ENCODE data around the gene EEIG2. TPM values are rescaled to one million over a fixed set of nuclear protein-coding genes. Genes with fewer than 3 reads are reported as not detected.
"Not testable (repeated sequence)": the region's sequence is repeated elsewhere in the genome, so short reads cannot be mapped to it uniquely, and the experiment has no call there.

The EEIG2 gene
- total RNA-seq, 1 donor from 2014 or later = 7.1 TPM

GRCh38 chr1:108534759-108535158, 25.1 kb upstream of the EEIG2 start:
- no peak overlapping the region for H3K4me2 ChIP-seq (ENCODE audit: low read length)
- TF ChIP-seq EZH2 (IDR thresholded peaks at IDR 0.05; ENCODE audit: insufficient read depth, low read length) (no peak), CTCF (IDR thresholded peaks at IDR 0.05; ENCODE audit: insufficient read depth, low read depth, low read length) (no peak)
- no peaks in the 10 kb centered on the region for H3K9me3 ChIP-seq (ENCODE audit: insufficient read depth, low read depth, low read length)
- no peak overlapping the region for H3K27ac ChIP-seq (ENCODE audit: low read depth, low read length)
- H4K20me1 ChIP-seq (ENCODE audit: insufficient read depth, low read length) = no peaks in the 10 kb centered on the region
- Mint-ChIP-seq H3K4me3 (ENCODE audit: unreplicated experiment) (no peak overlapping the region), H3K4me1 (ENCODE audit: low read depth, unreplicated experiment) (no peaks in the 10 kb centered on the region), H3K9me3 (ENCODE audit: unreplicated experiment) (no peaks in the 10 kb centered on the region), H3K27me3 (ENCODE audit: low read depth, unreplicated experiment) (no peaks in the 10 kb centered on the region), H3K36me3 (ENCODE audit: low read depth, unreplicated experiment) (no peaks in the 10 kb centered on the region), H3K27ac (ENCODE audit: unreplicated experiment) (no peak overlapping the region)
- peaks cover 6% of the 10 kb centered on the region for H3K27me3 ChIP-seq (ENCODE audit: insufficient read depth, low read length)
- FAIRE-seq = no peak
- H3K4me1 ChIP-seq (ENCODE audit: insufficient read depth, low read length) = no peaks in the 10 kb centered on the region
- DNase-seq (ENCODE audit: low read depth) = no peak
- H2AFZ ChIP-seq (ENCODE audit: low read depth, low read length) = no peak overlapping the region
- no peak overlapping the region for H3K9ac ChIP-seq (ENCODE audit: low read length)
- H3K4me3 ChIP-seq (ENCODE audit: insufficient read depth, low read depth, low read length) = no peak overlapping the region
- H3K36me3 ChIP-seq (ENCODE audit: insufficient read depth, low read length) = no peaks in the 10 kb centered on the region
- H3K79me2 ChIP-seq (ENCODE audit: insufficient read depth, low read length) = no peaks in the 10 kb centered on the region

GRCh38 chr1:108535315-108535897, 24.5 kb upstream of the EEIG2 start:
- not testable (repeated sequence) for H3K4me1 Mint-ChIP-seq (ENCODE audit: low read depth, unreplicated experiment); H3K27me3 Mint-ChIP-seq (ENCODE audit: low read depth, unreplicated experiment); H2AFZ ChIP-seq (ENCODE audit: low read depth, low read length); H3K4me1 ChIP-seq (ENCODE audit: insufficient read depth, low read length); H3K36me3 Mint-ChIP-seq (ENCODE audit: low read depth, unreplicated experiment); H3K27me3 ChIP-seq (ENCODE audit: insufficient read depth, low read length); H3K4me2 ChIP-seq (ENCODE audit: low read length); H3K79me2 ChIP-seq (ENCODE audit: insufficient read depth, low read length); H3K36me3 ChIP-seq (ENCODE audit: insufficient read depth, low read length); H3K4me3 Mint-ChIP-seq (ENCODE audit: unreplicated experiment); FAIRE-seq; H3K4me3 ChIP-seq (ENCODE audit: insufficient read depth, low read depth, low read length); H4K20me1 ChIP-seq (ENCODE audit: insufficient read depth, low read length); H3K27ac Mint-ChIP-seq (ENCODE audit: unreplicated experiment); H3K9me3 Mint-ChIP-seq (ENCODE audit: unreplicated experiment); H3K9me3 ChIP-seq (ENCODE audit: insufficient read depth, low read depth, low read length); H3K27ac ChIP-seq (ENCODE audit: low read depth, low read length); H3K9ac ChIP-seq (ENCODE audit: low read length); DNase-seq (ENCODE audit: low read depth)

GRCh38 chr1:108536021-108536420, 23.9 kb upstream of the EEIG2 start:
- H3K4me3 Mint-ChIP-seq (ENCODE audit: unreplicated experiment); H3K9me3 ChIP-seq (ENCODE audit: insufficient read depth, low read depth, low read length); H3K27me3 ChIP-seq (ENCODE audit: insufficient read depth, low read length); H3K9ac ChIP-seq (ENCODE audit: low read length); H3K4me1 Mint-ChIP-seq (ENCODE audit: low read depth, unreplicated experiment); H2AFZ ChIP-seq (ENCODE audit: low read depth, low read length); H3K27ac Mint-ChIP-seq (ENCODE audit: unreplicated experiment); H3K36me3 Mint-ChIP-seq (ENCODE audit: low read depth, unreplicated experiment); DNase-seq (ENCODE audit: low read depth); H3K4me3 ChIP-seq (ENCODE audit: insufficient read depth, low read depth, low read length); H4K20me1 ChIP-seq (ENCODE audit: insufficient read depth, low read length); H3K4me2 ChIP-seq (ENCODE audit: low read length); H3K9me3 Mint-ChIP-seq (ENCODE audit: unreplicated experiment); H3K79me2 ChIP-seq (ENCODE audit: insufficient read depth, low read length); H3K27ac ChIP-seq (ENCODE audit: low read depth, low read length); H3K36me3 ChIP-seq (ENCODE audit: insufficient read depth, low read length); H3K27me3 Mint-ChIP-seq (ENCODE audit: low read depth, unreplicated experiment); H3K4me1 ChIP-seq (ENCODE audit: insufficient read depth, low read length); FAIRE-seq: not testable (repeated sequence)

- H3K27me3 ChIP-seq (ENCODE audit: insufficient read depth, low read length); H3K4me1 Mint-ChIP-seq (ENCODE audit: low read depth, unreplicated experiment); H3K4me3 ChIP-seq (ENCODE audit: insufficient read depth, low read depth, low read length); H3K27ac ChIP-seq (ENCODE audit: low read depth, low read length); H3K27me3 Mint-ChIP-seq (ENCODE audit: low read depth, unreplicated experiment); H3K36me3 Mint-ChIP-seq (ENCODE audit: low read depth, unreplicated experiment); H3K9ac ChIP-seq (ENCODE audit: low read length); H3K4me3 Mint-ChIP-seq (ENCODE audit: unreplicated experiment); H3K4me1 ChIP-seq (ENCODE audit: insufficient read depth, low read length); H3K27ac Mint-ChIP-seq (ENCODE audit: unreplicated experiment); H3K36me3 ChIP-seq (ENCODE audit: insufficient read depth, low read length); H3K9me3 ChIP-seq (ENCODE audit: insufficient read depth, low read depth, low read length); H4K20me1 ChIP-seq (ENCODE audit: insufficient read depth, low read length); H3K79me2 ChIP-seq (ENCODE audit: insufficient read depth, low read length); H3K4me2 ChIP-seq (ENCODE audit: low read length); H2AFZ ChIP-seq (ENCODE audit: low read depth, low read length); DNase-seq (ENCODE audit: low read depth); H3K9me3 Mint-ChIP-seq (ENCODE audit: unreplicated experiment); FAIRE-seq: not testable (repeated sequence)
These were observed 23.1 kb upstream of the EEIG2 start for GRCh38 chr1:108536791-108537190.
